Ramos (cell line): ENCODE measurements around the gene BANF2.

Source experiments
- in situ Hi-C: fragments of 300-500 bp; cut with MboI; formaldehyde crosslinking; loops from one replicate; pipeline ENCODE4 v1.14.3; 2022; ENCODE audit warnings: low sequenced_read_pairs; ENCODE audit not compliant: unreplicated experiment

BANF2 gene

DNA sequence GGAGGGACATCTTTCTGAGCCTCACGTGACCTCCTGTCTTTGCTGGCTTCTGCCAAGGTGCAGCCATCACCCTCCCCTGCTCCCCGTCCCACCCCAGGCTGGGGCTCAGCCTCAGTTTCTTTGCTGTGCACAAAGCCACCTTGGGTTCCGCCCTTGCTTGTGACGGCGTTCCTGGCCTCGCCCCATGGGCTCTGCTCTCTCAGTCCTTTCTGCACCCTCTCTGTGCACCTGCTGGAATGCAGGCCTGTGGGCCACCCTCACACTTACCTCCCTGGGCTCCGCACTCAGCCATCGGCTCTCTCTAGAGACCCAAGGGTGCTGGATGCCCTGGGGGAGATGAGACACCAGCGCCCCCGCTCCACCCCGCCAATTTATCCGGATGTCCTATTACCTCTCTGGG is 28.3 kb downstream of the BANF2 start:
- in situ Hi-C loops: no loop called here

DNA sequence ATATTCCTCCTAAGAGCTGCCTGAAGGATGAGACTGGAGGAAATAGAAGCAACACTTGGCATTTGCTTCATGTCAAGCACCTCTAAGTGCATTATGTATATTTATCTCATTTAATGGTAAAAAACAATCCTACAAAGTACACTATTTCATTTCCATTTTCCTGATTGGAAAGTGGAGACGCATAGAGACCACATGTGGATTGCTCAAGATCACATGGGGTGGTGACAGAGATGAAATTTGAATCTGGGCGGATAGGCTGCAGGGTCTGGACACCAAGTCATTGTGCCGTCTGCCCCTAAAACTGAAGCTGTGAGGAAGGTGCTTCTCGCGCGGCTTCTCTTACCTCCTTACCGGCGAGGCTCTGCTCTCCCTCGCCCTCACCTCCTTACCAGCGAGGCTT is 30.3 kb downstream of the BANF2 start:
- in situ Hi-C loops: no loop called here

DNA sequence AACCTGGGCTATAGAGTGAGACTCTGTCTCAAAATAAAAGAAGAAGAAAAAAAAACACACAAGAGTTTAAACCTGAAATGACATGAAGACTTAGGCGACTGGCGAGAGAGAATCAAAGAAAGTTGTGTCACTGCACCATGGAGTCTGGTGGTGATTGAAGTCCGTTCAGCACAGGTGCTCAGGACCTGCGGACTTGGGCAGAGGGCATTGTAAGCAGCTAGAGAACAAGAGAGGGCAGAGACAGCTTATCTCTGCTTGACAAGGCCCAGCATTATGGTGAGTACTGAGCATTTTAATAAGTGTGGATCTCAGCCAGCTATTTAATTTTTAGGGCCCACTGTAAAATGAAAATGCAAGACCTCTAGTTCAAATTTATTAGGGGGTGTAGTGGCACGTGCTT is 31.5 kb downstream of the BANF2 start:
- in situ Hi-C loops: no loop called here

DNA sequence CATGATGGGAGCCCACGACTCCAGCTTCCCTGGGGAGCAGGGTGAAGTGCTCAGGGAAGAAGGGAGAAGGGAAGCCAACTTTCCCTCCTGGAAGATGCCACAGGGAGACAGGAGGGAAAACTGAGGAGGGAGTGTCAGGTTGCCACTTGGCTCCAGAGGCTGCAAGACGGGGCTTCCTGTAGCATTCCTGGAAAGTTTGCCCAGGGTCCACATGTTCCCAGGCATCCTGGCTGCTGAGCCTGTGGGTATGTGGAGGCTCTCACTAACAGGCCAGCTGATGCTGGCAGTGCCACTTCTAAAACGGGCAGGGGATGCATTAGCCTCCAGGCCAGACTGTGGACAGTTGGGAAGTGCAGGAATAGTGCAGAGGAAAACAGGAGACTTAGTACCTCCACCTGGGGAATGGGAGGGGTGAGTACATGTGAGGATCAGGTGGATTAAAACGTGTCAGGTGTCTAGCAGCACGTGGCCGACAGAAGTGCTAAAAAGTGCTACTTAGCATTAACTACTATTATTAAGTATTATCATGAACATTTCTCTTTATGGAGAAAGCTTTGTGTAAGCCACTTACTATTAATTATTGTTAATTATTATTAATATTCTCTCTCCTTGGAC is 33.2 kb downstream of the BANF2 start:
- in situ Hi-C loops: no loop called here

DNA sequence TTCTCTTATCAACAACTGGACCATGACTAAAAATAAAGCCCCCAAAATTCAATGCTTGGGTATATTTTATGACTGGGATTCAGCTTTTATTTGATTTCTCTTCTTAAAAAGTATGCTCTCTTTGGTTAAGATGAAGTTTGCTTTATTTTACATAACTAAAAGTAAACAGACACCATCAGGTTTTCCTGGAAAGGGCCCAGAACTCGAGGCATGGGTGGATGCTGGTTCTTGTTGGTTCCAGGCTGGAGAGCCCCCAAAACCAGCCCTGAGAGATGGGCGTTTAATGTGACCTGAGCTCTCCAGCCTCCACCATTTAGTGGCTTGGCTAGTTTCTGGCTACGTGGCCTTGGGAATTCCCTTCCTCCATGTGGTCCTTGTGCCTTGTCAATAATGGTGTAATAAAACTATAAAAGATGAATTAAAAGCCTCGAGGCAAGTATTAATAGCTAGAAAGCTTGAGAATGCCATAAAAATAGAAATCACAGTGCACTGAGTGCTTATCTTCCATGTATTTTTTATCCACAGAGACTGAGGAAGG is 34.1 kb downstream of the BANF2 start:
- in situ Hi-C loops: no loop called here

DNA sequence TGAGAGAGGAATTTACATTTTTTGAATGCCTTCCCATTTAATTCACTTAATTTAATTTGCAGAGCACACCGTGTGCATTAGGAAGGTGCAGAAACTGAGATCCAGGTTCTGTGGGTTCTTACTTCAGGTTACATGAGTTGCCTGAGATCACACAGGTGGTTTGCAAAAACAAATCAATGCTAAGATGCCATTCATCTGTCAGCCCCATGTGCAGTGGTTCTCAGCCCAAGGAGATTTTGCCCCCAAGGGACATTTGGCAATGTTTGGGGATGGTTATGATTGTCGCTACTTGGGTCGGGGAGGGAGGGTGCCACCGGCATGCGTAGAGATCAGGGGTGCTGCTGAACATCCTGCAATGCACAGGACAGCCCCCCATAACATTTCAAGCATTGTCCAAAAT is 34.6 kb downstream of the BANF2 start:
- in situ Hi-C loops: no loop called here

DNA sequence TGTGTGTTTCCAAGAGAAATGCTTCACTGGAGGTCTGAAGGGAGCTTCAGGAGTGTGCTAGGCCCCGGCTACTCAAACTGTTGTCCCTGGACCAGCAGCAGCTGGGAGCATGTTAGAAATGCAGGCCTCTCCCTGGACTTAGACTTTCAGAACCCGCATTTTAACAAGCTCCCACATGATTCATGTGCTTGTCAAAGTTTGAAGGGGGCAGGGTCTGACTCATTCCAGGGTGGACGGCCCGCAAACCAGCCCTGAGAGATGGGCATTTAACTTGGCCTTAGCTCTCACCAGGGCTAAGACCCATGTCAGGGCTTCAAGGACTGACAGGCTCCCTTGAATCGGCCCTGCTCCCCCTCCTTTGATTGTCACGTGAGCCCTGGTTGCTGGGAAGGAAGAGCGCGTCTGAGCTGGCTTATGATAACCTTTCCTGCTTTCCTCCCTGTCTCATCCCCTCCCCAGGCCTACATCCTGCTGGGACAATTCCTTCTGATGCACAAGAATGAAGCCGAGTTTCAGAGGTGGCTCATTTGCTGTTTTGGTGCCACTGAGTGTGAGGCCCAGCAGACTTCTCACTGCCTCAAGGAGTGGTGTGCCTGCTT is 35.5 kb downstream of the BANF2 start:
- in situ Hi-C loops: no loop called here

DNA sequence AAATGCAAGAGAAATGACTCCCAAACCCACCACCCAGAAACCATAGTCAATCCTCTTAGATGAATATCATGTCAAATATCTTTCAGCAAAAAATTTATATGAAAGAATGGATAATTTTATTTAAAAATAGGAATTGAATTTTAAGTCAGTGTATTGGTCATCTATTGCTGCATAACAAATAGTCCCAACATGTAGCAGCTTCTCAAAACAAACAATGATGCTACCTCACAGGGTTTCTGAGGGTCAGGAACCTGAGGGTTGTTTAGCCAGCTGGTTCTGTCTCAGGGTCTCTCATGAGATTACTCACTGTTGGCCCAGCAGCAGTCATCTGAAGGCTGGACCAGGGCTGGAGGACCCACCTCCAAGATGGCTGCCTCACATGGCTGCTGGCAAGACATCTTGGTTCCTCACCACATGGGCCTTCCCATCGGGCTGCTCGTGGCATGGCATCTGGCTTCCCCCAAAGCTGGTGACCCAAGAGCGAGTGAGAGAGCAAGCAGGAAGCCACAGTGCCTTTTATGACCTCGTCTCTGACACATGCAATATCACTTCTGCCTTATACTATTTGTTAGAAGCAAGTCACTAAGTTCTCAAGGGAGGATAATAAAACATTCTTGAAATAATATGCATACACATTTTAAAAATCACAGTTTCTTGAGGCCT is 36.3 kb downstream of the BANF2 start:
- in situ Hi-C loops: no loop called here

DNA sequence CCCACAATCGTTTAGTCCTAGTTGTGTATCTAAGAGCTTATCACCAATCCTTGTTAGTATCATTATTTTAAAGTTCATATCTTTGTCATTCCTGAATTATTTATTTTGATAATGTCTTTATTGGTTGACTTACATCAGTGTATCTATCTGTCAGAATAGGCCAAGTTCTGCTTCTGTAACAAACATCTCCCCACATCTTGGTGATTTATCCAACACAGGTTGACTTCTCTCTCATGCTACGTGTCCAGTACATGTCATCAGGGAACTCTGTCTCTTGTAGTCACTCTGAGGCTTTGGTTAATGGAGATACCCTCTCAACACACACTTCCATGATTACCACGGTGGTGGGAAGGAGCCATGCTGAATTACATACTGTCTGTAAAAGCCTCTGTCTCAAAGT is 38.4 kb downstream of the BANF2 start:
- in situ Hi-C loops: no loop called here

DNA sequence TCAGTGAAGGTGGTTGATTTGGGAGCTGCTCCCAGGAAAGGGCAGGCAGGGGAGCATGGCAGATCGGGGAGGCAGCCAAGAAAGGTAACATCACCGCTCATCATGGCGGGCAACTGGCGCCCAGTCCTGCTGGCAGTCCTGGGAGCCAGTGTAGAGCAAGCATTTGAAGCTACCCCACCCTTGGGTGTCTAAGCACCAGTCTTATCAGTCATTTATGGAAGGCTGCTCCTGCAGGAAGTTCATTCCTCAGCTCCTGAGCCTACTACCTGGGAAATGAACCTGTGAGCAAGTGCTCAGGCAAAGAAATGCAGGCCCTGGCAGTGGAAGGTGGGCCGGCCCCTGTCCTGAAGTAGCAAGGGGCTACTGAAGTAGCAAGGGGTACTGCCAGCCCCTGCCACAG is 41.5 kb downstream of the BANF2 start:
- in situ Hi-C loops: no loop called here

DNA sequence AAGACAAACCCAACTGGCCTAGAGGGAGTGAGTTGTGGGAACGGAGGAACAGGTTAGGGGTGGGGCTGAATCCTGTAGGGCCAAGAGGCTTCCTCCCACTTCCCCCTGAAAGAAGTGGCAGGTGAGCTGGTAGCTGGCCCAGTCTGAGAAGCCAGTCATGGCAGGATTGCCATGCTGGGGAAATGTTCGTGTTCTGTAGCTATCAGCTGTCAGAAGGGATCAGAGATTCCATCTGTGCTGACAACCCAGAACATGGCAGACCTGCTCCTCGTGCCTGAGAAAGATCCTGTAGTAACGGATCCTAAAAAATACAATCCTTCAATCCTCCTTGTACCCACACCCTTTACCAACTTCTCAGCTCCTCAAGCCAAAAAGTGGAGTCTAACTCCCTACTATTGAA is 43.0 kb downstream of the BANF2 start:
- in situ Hi-C loops: no loop called here

DNA sequence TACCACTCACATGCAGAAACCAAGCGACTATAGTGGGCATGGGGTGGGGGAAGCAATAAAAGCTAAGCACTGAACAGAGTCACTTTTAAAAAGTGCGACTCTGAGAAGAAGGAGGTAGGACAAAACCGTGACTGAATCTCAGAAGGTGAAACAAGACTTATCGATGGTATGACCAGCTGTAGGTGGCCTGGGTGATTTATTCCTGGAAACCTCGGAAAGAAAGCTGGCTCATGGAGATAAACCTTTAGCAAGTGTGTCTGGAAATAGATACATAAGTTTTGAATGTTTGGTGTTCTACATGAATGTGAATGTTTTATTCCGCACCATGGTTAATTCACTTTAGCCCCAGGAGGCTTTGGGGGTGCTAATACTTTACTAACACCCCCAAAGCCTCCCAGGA is 43.9 kb downstream of the BANF2 start:
- in situ Hi-C loops: no loop called here

DNA sequence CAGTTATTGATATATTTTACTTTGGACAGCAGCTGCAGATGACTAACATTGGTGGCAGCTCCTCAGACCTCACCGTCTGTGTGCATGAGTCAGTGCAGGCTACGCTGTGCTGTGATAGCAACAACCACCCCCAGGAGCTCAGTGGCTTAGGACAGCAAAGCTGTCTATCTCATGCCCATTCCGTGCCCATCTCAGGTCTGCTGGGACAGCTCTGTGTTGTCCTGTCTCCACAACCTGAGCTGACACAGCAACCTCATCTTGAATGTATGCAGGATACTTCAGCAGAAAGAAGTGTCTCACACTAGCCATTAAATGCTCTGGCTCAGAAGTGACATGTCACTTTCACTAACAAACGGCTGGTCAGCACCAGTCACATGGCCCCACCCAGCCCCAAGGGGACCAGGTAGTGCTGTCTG is 47.7 kb downstream of the BANF2 start:
- in situ Hi-C loops: no loop called here

DNA sequence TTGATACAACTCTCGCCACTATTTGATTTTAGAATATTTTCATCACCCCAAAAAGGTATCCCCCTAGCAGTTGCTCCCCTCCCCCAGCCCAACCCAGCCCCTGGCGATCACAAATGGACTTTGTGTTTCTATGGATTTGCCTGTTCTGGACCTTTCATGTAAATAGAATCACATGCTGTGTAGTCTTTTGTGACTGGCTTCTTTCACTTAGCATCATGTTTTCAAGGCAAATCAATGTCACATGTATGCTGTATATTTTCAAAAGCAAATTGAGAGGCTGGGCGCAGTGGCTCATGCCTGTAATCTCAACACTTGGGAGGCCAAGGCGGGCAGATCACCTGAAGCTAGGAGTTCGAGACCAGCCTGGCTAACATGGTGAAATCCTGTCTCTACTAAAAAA is 48.5 kb downstream of the BANF2 start:
- in situ Hi-C loops: no loop called here

DNA sequence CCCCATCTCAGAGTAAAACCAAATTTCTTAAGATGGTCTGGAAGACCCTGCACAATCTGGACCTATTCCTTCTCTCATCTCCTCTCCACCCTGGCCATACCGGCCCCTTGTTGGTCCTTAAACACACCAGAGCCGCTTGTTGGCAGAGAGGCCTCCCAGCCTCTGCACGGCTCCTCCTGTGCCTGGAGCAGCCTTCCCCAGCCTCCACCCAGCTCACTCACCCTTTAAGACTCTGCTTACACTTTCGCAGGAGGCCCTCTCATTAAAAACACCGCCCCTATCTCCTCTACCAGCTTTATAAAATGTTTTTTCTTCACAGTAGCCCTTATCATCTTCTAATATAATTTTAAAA is 49.8 kb downstream of the BANF2 start:
- in situ Hi-C loops: no loop called here

DNA sequence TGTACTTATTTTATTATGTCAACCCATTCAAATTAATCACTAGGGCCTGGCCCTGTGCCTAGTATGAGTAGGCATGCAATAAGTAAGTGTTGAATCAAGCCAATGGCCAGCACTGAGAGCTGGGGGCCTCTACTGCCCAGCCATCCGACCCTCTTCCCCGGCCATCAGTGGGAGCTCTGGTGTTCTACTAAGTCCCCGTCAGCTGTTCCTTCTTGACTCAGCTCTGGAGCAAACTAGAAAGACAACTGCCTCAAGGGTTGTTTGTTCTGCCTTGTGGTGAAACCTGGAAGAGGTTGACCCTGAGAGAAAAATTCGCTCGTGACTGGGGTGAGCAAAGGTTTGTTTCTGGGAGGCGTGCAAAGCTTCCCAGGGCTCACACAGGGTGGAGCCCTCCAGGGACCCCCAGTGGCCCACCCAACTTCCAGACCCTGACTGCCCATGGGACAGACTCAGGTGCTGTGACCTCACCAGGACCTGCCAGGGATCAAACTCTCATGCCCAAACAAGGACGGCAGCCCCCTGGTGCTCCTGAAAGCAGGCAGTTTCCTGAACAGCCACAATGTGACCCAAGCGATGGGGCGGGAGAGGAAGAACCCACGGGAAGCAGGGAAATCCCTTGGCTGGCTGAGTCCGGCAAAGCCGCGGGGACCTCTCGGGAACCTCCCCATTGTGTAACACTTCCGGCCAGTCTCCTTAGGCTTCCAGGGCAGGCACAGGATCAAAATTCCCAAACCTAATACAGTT is 50.4 kb downstream of the BANF2 start:
- in situ Hi-C loops: no loop called here

DNA sequence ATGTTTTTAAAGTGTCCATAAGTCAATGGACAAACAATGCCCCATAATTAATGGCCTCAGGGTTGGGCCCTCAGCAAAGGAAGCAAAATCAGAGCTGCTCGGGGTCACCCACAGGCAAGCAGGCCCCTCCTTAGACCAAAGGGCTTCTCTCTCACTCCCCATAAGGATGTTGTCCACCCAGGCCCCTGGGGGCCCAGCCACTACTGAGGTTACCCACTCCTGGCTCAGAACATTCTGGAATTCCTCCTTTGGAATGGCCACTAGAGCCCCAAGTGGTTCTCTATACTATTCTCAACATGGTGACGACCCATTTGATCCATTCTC is 50.9 kb downstream of the BANF2 start:
- in situ Hi-C loops: no loop called here

DNA sequence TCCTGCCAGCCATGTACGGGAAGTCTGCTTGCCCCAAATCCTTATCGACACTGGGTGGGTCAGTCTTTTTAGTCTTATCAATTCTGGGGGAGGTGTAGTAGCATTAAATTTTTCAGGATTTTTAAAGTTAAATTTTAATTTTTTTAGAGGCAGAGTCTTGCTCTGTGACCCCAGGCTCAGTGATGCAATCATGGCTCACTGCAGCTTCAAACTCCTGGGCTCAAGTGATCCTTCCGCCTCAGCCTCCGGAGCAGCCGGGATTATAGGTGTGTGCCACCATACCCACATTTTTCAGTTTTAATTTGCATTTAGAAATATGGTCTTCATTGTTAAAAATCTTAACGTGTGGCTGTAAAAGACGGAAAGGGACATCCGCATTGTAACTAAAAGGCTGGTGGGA is 51.9 kb downstream of the BANF2 start:
- in situ Hi-C loops: no loop called here

DNA sequence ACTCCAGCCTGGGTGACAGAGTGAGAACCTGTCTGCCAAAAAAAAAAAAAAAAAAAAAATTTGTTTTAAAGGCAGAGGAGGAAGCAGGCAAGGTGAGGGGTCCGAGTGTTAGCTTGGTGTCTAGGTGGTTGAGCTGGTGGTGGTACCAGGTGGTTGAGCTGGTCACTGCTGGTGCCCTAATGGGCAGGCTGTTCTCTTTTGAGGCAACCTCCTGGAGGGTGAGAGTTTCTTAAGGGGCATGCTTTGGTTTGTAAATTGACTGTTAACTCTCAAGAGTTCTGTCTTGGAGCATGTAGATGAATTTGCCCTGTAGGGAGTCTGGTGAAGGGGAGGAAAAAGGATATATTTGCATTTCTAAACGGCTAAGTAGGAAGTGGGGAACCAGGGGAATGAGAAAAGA is 52.7 kb downstream of the BANF2 start:
- in situ Hi-C loops: no loop called here

DNA sequence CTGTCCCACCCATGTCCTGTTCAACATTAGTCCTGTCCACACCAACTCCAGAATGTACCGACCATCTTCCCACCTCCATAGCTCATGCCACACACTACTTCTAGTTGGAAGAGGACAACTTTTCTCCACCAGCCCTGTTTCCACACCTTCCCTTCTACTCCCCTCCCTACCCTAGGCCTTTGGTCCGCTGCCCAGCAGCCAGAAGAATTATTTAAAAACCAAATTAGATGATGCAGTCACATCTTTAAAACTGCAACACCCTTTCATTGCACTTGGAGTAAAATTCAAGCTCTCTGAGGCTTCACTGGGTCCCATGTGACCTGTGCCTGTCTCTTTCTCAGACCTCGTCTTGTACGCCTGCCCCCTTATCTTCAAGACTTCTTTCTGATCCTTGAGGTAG is 53.8 kb downstream of the BANF2 start:
- in situ Hi-C loops: no loop called here

DNA sequence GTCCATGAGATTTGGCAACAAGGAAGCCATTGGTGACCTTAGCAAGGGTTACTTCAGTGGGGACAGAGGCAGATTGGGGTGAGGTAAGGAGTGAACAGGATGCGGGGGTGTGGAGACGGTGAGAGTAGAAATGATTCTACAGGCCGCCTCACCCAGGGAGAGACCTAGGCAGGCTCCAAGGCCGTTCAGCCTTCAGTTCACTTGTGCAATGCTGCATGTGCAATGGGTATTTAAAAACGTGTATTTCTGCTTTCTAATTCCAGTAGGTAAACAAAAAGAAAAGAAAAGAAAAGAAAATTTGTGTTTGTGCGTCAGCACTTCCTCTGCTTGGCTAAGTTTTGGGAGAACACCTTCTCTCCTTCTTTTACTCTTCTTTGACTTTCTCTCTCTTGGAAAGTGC is 56.8 kb downstream of the BANF2 start:
- in situ Hi-C loops: no loop called here
